K562 (cell line): ENCODE data around the gene TELO2. TPM values are rescaled to one million over a fixed set of nuclear protein-coding genes. Genes with fewer than 3 reads are reported as not detected.
A peak's percentile ranks its signal among the peaks of the same experiment; 100 is the strongest.

Experiments
- BCLAF1 ChIP-seq, 2 experiments: fragments of 450-650 bp in 1 of 2; IDR thresholded peaks; 2 replicates each; pipeline ENCODE4 v1.6.1; 2011 to 2017; ENCODE audit warnings: low read depth in 2 of 2, antibody characterized with exemption in 1 of 2, borderline replicate concordance in 1 of 2, low read length in 1 of 2, mild to moderate bottlenecking in 1 of 2, mixed read lengths in 1 of 2; ENCODE audit not compliant: control insufficient read depth in 1 of 2
- CBX8 ChIP-seq: fragments of 200-600 bp; sonication (generic); IDR thresholded peaks from 2 replicates; pipeline ENCODE4 v1.6.1; 2012; ENCODE audit warnings: borderline replicate concordance, mixed run types, low read depth, mild to moderate bottlenecking, moderate library complexity, mixed read lengths, low read length, control low read depth, inconsistent platforms; ENCODE audit not compliant: poor library complexity, severe bottlenecking; ENCODE audit errors: extremely low read depth
- DPF2 ChIP-seq: fragments of 450-650 bp; IDR thresholded peaks from 2 replicates; pipeline ENCODE4 v1.6.1; 2016
- HEY1 ChIP-seq: fragments of 250-450 bp; sonication (Bioruptor Pico); IDR thresholded peaks from 2 replicates; pipeline ENCODE4 v1.5.0; 2020; ENCODE audit warnings: mild to moderate bottlenecking, moderate library complexity, borderline replicate concordance
- MBD1 ChIP-seq: fragments of 250-450 bp; sonication (Bioruptor Pico); IDR thresholded peaks from 2 replicates; pipeline ENCODE4 v1.8.0; 2022; ENCODE audit warnings: inconsistent platforms
- NFATC3 ChIP-seq: fragments of 450-650 bp; IDR thresholded peaks from 2 replicates; pipeline ENCODE4 v1.6.1; 2017; ENCODE audit warnings: mild to moderate bottlenecking
- NFYB ChIP-seq: IDR thresholded peaks from 2 replicates; pipeline ENCODE4 v1.6.1; 2011; ENCODE audit warnings: mild to moderate bottlenecking, moderate library complexity; ENCODE audit not compliant: insufficient read length; ENCODE audit errors: extremely low read depth
- STAT5A ChIP-seq: IDR thresholded peaks from 2 replicates; pipeline ENCODE4 v1.6.1; 2012; ENCODE audit warnings: low read length, inconsistent platforms, borderline replicate concordance
- YY1 ChIP-seq, 3 experiments: IDR thresholded peaks; 2 replicates each; pipeline ENCODE4 v1.6.1; 2011; ENCODE audit warnings: low read length in 2 of 3, mild to moderate bottlenecking in 2 of 3, moderate library complexity in 2 of 3, borderline replicate concordance in 1 of 3, control low read depth in 1 of 3, low read depth in 1 of 3; ENCODE audit not compliant: insufficient read depth in 3 of 3, insufficient replicate concordance in 2 of 3, control insufficient read depth in 1 of 3, insufficient read length in 1 of 3; ENCODE audit errors: extremely low read depth in 1 of 3
- ZBTB8A ChIP-seq: fragments of 450-650 bp; IDR thresholded peaks from 2 replicates; pipeline ENCODE4 v1.6.1; 2018; ENCODE audit warnings: mild to moderate bottlenecking, moderate library complexity; ENCODE audit not compliant: partially characterized antibody
- ZC3H4 ChIP-seq: sonication (generic); formaldehyde crosslinking; IDR thresholded peaks from 2 replicates; pipeline ENCODE4 v1.9.0; 2021; ENCODE audit warnings: missing genetic modification reagents, borderline replicate concordance
- polyA plus RNA-seq, 8 experiments: library from polyadenylated mRNA; depleted of rRNA in 4 of 8; stranded (reverse) in 5 of 8; unstranded in 3 of 8; fragments of >200 nt; fragmentation: Nextera tagmentation in 2 of 8; fragmentation: Illumina TruSeq in 1 of 8; extraction: Ambion mirVana in 2 of 8; extraction: Trizol in 1 of 8; gene quantifications; 2 replicates each; pipeline versions ENCODE4 v1.2.1 to v1.2.3, GENCODE V29; 2011 to 2014; ENCODE audit warnings: inconsistent platforms in 1 of 8, missing spikeins in 1 of 8
- total RNA-seq, 7 experiments: library from RNA; depleted of rRNA in 6 of 7; stranded (reverse); fragments of >200 nt in 6 of 7; fragmentation: Illumina TruSeq in 2 of 7; extraction: Trizol in 2 of 7; gene quantifications; 2 replicates each; pipeline versions ENCODE4 v1.2.1 to v1.2.3, GENCODE V29; 2011 to 2021; ENCODE audit warnings: low replicate concordance in 1 of 7

Gene TELO2
- total and polyA plus RNA-seq, 9 of the 15 experiments (the other 6 are each of a cell fraction or from before 2014, with no cell fraction given), result 0.51 to 91.8 (median 14.5) TPM

GRCh38 chr16:1474796-1475551 lies 18.2 kb upstream of the TELO2 start, which contains the start of gene CLCN7 (continued):
- TF ChIP-seq YY1 (IDR thresholded peaks at IDR 0.05; ENCODE audit: borderline replicate concordance in 1 of 3, control insufficient read depth in 1 of 3, extremely low read depth in 1 of 3, insufficient read depth in 3 of 3, insufficient read length in 1 of 3, insufficient replicate concordance in 2 of 3, low read depth in 1 of 3, low read length in 2 of 3) (peak in 1 of 3 experiments; percentile 56), CBX8 (no peak), NFYB (no peak), MBD1 (CRISPR knock-in tag) (no peak), ZBTB8A (no peak), DPF2 (no peak), HEY1 (CRISPR knock-in tag) (no peak), STAT5A (peak; percentile 11; the same call in 1 of the 2 replicates), NFATC3 (no peak), ZC3H4 (CRISPR knock-in tag) (no peak), BCLAF1 (IDR thresholded peaks at IDR 0.05; ENCODE audit: borderline replicate concordance in 1 of 2, control insufficient read depth in 1 of 2, low read depth in 2 of 2, low read length in 1 of 2) (no peak)
